ENCODE results near the gene AHRR. TPM values are rescaled to one million over a fixed set of nuclear protein-coding genes. Genes with fewer than 3 reads are reported as not detected.

AHRR gene
- total and polyA plus RNA-seq, 2 of the 4 experiments (the other 2 are of a cell fraction): 15.6 to 37.1 TPM

DNA sequence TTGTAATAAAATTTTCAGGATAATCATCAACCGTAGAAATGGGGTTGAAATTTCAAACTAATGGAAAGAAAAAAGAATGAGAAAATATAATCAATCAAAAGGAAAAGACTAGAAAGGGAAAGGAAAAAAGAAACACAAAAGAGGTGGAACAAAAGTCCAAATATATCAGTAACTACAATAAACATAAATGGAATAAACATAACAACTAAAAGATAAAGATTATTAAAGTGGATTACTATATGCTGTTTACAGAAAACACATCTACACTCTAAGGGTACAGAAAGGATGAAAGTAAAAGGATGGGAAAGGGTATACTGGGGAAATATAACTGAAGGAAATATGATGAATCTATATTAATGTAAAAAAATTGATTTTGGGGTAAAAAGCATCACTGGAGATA, 43.0 kb downstream of the AHRR start:
- Histone ChIP-seq H4K20me1 (ENCODE audit: insufficient read depth, low read length) (peaks cover 9% of the 10 kb centered on the region), H3K9me1 (ENCODE audit: insufficient read depth, low read length) (peaks cover 17% of the 10 kb centered on the region), H2BK15ac (ENCODE audit: low read depth, low read length) (no peak overlapping the region), H3K14ac (replicated peaks; ENCODE audit: low read depth, low read length) (no peak overlapping the region), H3K36me3 (ENCODE audit: control insufficient read depth, insufficient read depth, low read length) (peaks cover 57% of the 10 kb centered on the region), H2BK20ac (ENCODE audit: low read depth, low read length) (no peak overlapping the region), H2AK5ac (ENCODE audit: low read depth, low read length) (no peak overlapping the region), H3K4ac (ENCODE audit: low read depth, low read length) (no peak overlapping the region), H3K27ac (ENCODE audit: insufficient read depth, low read length) (no peak overlapping the region), H3K23ac (ENCODE audit: low read depth, low read length) (no peak overlapping the region), H4K8ac (ENCODE audit: low read depth in 2 of 2, low read length in 2 of 2) (no peak overlapping the region), H2BK5ac (ENCODE audit: low read depth, low read length, poor library complexity, severe bottlenecking) (no peak overlapping the region), H3K4me1 (ENCODE audit: control insufficient read depth, insufficient read depth, low read length) (peaks cover 24% of the 10 kb centered on the region), H3K9ac (ENCODE audit: low read depth, low read length) (no peak overlapping the region), H3K27me3 (ENCODE audit: control insufficient read depth, insufficient read depth, low read length) (no peaks in the 10 kb centered on the region), H2BK120ac (ENCODE audit: low read depth, low read length) (no peak overlapping the region), H3K9me3 (ENCODE audit: control insufficient read depth, insufficient read depth, low read length) (peaks cover 6% of the 10 kb centered on the region; the same call in 1 of the 2 replicates), H2AFZ (replicated peaks; ENCODE audit: low read length, poor library complexity) (no peak overlapping the region), H3K18ac (ENCODE audit: low read depth, low read length) (no peak overlapping the region), H3K4me3 (ENCODE audit: insufficient read depth, low read depth, low read length) (no peak overlapping the region), H3K56ac (ENCODE audit: extremely low read depth, insufficient read depth, low read length) (no peak overlapping the region), H3K4me2 (ENCODE audit: low read depth, low read length) (no peak overlapping the region), H4K91ac (ENCODE audit: insufficient read depth, low read depth, low read length) (no peak overlapping the region), H2AK9ac (replicated peaks; ENCODE audit: low read depth, low read length, poor library complexity) (no peak overlapping the region), H4K5ac (ENCODE audit: low read depth, low read length) (no peak overlapping the region), H3K79me1 (ENCODE audit: low read depth in 1 of 2, low read length in 2 of 2) (peaks cover 34 to 72% of the 10 kb centered on the region in 2 experiments)
- in situ Hi-C loops (cut with MboI; ENCODE audit: low sequenced_read_pairs) (no loop called here), intact Hi-C loops (cut with micrococcal nuclease) (no loop called here), dilution Hi-C loops (cut with HindIII; ENCODE audit: low sequenced_read_pairs, unreplicated experiment) (no loop called here)
- WGBS, 2 experiments (ENCODE audit: extremely low coverage in 2 of 2, insufficient read length in 1 of 2): no CpG with 5 or more reads among the region's 1 CpG
- DNase-seq (no peak), ATAC-seq (ENCODE audit: low read depth) (no peak)
- no TSS peak for BruUV-seq (replicated peaks)
- CTCF ChIA-PET: no interaction called here
- TF ChIP-seq MAZ (IDR thresholded peaks at IDR 0.05; ENCODE audit: borderline replicate concordance, low read depth, low read length) (no peak), CEBPB (IDR thresholded peaks at IDR 0.05; ENCODE audit: low read depth, low read length) (no peak), NFE2L2 (IDR thresholded peaks at IDR 0.05; ENCODE audit: low read depth, low read length) (no peak), MXI1 (IDR thresholded peaks at IDR 0.05; ENCODE audit: borderline replicate concordance, low read depth, low read length) (no peak), MAFK (IDR thresholded peaks at IDR 0.05; ENCODE audit: low read depth, low read length) (no peak), RCOR1 (IDR thresholded peaks at IDR 0.05; ENCODE audit: insufficient replicate concordance, low read length) (no peak), SMC3 (IDR thresholded peaks at IDR 0.05; ENCODE audit: low read depth, low read length) (no peak), RAD21 (IDR thresholded peaks at IDR 0.05; ENCODE audit: low read length) (no peak), POLR2A (IDR thresholded peaks at IDR 0.05; ENCODE audit: low read depth, low read length) (no peak), ELK1 (IDR thresholded peaks at IDR 0.05; ENCODE audit: borderline replicate concordance, low read depth, low read length) (no peak)
- TF ChIP-seq, protein P1, sequence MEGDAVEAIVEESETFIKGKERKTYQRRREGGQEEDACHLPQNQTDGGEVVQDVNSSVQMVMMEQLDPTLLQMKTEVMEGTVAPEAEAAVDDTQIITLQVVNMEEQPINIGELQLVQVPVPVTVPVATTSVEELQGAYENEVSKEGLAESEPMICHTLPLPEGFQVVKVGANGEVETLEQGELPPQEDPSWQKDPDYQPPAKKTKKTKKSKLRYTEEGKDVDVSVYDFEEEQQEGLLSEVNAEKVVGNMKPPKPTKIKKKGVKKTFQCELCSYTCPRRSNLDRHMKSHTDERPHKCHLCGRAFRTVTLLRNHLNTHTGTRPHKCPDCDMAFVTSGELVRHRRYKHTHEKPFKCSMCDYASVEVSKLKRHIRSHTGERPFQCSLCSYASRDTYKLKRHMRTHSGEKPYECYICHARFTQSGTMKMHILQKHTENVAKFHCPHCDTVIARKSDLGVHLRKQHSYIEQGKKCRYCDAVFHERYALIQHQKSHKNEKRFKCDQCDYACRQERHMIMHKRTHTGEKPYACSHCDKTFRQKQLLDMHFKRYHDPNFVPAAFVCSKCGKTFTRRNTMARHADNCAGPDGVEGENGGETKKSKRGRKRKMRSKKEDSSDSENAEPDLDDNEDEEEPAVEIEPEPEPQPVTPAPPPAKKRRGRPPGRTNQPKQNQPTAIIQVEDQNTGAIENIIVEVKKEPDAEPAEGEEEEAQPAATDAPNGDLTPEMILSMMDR (conservative IDR thresholded peaks at IDR 0.05; ENCODE audit: low read depth, low read length): no peak
- TF ChIP-seq, protein P2, sequence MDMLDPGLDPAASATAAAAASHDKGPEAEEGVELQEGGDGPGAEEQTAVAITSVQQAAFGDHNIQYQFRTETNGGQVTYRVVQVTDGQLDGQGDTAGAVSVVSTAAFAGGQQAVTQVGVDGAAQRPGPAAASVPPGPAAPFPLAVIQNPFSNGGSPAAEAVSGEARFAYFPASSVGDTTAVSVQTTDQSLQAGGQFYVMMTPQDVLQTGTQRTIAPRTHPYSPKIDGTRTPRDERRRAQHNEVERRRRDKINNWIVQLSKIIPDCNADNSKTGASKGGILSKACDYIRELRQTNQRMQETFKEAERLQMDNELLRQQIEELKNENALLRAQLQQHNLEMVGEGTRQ (IDR thresholded peaks at IDR 0.05; ENCODE audit: low read depth, low read length): no peak
- POLR2A ChIA-PET (ENCODE audit: unreplicated experiment): no interaction called here
